SK-N-SH (cell line): Measurements from ENCODE around the gene HTR6. TPM values are rescaled to one million over a fixed set of nuclear protein-coding genes. Genes with fewer than 3 reads are reported as not detected.

Experiments used
- CTCF ChIA-PET: fragments of 300-600, 350-600 bp; formaldehyde crosslinking; extraction: SDS; loops from one replicate; lab custom pipeline; 2021; lab: Yijun Ruan, JAX
- POLR2A ChIA-PET: fragments of 350-600 bp; sonication (Branson Sonifier 250); formaldehyde crosslinking; extraction: SDS; loops from one replicate; lab custom pipeline; 2020; ENCODE audit warnings: antibody characterized with exemption, inconsistent platforms; lab: Yijun Ruan, JAX
- DNase-seq: peaks from one replicate; pipeline ENCODE4 v3.0.0; 2012
- H2AFZ ChIP-seq: fragments of 200-600 bp; sonication (generic); 2 replicates; pipeline ENCODE4 v1.8.1; 2016; ENCODE audit warnings: antibody characterized with exemption, mild to moderate bottlenecking, low read depth
- H3F3A ChIP-seq: fragments of 200-600 bp; sonication (generic); replicated peaks from 2 replicates; pipeline ENCODE3; 2016; ENCODE audit warnings: antibody characterized with exemption, mild to moderate bottlenecking; ENCODE audit not compliant: insufficient read depth
- H3K27ac ChIP-seq, 2 experiments: fragments of 200-500 bp in 1 of 2; fragments of 200-600 bp in 1 of 2; sonication (Bioruptor generic) in 1 of 2; sonication (generic), shearing (Covaris generic) in 1 of 2; 2 replicates each; pipeline versions ENCODE4 v1.5.1 to v1.6.1; 2014 to 2016; ENCODE audit warnings: low read depth in 2 of 2, inconsistent platforms in 1 of 2, low read length in 1 of 2, mild to moderate bottlenecking in 1 of 2, mixed read lengths in 1 of 2
- H3K27me3 ChIP-seq: fragments of 200-600 bp; sonication (generic), shearing (Covaris generic); 2 replicates; pipeline ENCODE4 v1.6.1; 2016; ENCODE audit warnings: mixed run types; ENCODE audit not compliant: insufficient read depth
- H3K36me3 ChIP-seq, 2 experiments: fragments of 200-500 bp in 1 of 2; fragments of 200-600 bp in 1 of 2; sonication (Bioruptor generic) in 1 of 2; sonication (generic) in 1 of 2; replicated peaks in 1 of 2; 2 replicates each; pipeline versions ENCODE3 to v1.5.1; 2014 to 2016; ENCODE audit warnings: low read length in 1 of 2, mild to moderate bottlenecking in 1 of 2; ENCODE audit not compliant: insufficient read depth in 2 of 2, control insufficient read depth in 1 of 2
- H3K4me1 ChIP-seq, 2 experiments: fragments of 200-500 bp in 1 of 2; fragments of 200-600 bp in 1 of 2; sonication (Bioruptor generic) in 1 of 2; sonication (generic), shearing (Covaris generic) in 1 of 2; 2 replicates each; pipeline versions ENCODE4 v1.5.1 to v1.6.1; 2014 to 2016; ENCODE audit warnings: low read depth in 1 of 2, low read length in 1 of 2, mixed run types in 1 of 2; ENCODE audit not compliant: insufficient read depth in 2 of 2, control insufficient read depth in 1 of 2
- H3K4me2 ChIP-seq: fragments of 200-600 bp; sonication (generic), shearing (Covaris generic); 2 replicates; pipeline ENCODE4 v1.6.1; 2017; ENCODE audit warnings: mixed run types
- H3K4me3 ChIP-seq, 2 experiments: fragments of 200-500 bp in 1 of 2; fragments of 200-600 bp in 1 of 2; sonication (Bioruptor generic) in 1 of 2; sonication (generic), shearing (Covaris generic) in 1 of 2; 2 replicates each; pipeline versions ENCODE4 v1.5.1 to v1.8.1; 2014 to 2016; ENCODE audit warnings: low read depth in 2 of 2, inconsistent platforms in 1 of 2, low read length in 1 of 2, mild to moderate bottlenecking in 1 of 2, mixed read lengths in 1 of 2, moderate library complexity in 1 of 2
- H3K79me2 ChIP-seq: fragments of 200-600 bp; sonication (generic); 2 replicates; pipeline ENCODE4 v1.8.1; 2017; ENCODE audit warnings: mild to moderate bottlenecking; ENCODE audit not compliant: insufficient read depth
- H3K9ac ChIP-seq: fragments of 200-600 bp; sonication (generic); 2 replicates; pipeline ENCODE4 v1.6.1; 2017; ENCODE audit warnings: mixed run types
- H3K9me2 ChIP-seq: fragments of 200-600 bp; sonication (generic); 2 replicates; pipeline ENCODE4 v1.6.1; 2017; ENCODE audit warnings: mixed run types
- H3K9me3 ChIP-seq: fragments of 200-600 bp; sonication (generic); 2 replicates; pipeline ENCODE4 v1.6.1; 2017; ENCODE audit warnings: mixed run types, mild to moderate bottlenecking, moderate library complexity
- H4K20me1 ChIP-seq: fragments of 200-600 bp; sonication (generic); 2 replicates; pipeline ENCODE4 v1.6.1; 2017; ENCODE audit warnings: mild to moderate bottlenecking, mixed run types; ENCODE audit not compliant: insufficient read depth
- ELF1 ChIP-seq: IDR thresholded peaks from 2 replicates; pipeline ENCODE4 v1.4.0; 2012
- FOXJ3 ChIP-seq: sonication (generic); formaldehyde crosslinking; IDR thresholded peaks from 2 replicates; pipeline ENCODE4 v1.5.1; 2020; ENCODE audit warnings: mild to moderate bottlenecking, missing genetic modification reagents
- GABPA ChIP-seq: IDR thresholded peaks from 2 replicates; pipeline ENCODE4 v1.4.0; 2012; ENCODE audit warnings: low read depth, mild to moderate bottlenecking
- MXI1 ChIP-seq: IDR thresholded peaks from 2 replicates; pipeline ENCODE4 v1.6.1; 2012; ENCODE audit warnings: mild to moderate bottlenecking, low read depth, low read length, improper control_type of control experiment
- POLR2AphosphoS5 ChIP-seq: IDR thresholded peaks from 2 replicates; pipeline ENCODE4 v1.6.1; 2012; ENCODE audit warnings: low read depth, low read length
- TAF1 ChIP-seq: IDR thresholded peaks from 2 replicates; pipeline ENCODE4 v1.6.1; 2012; ENCODE audit warnings: low read depth, mild to moderate bottlenecking, low read length, moderate library complexity, borderline replicate concordance
- WGBS: methylation state at CpG from one replicate; pipeline ENCODE4 v1.1.6; 2017; ENCODE audit warnings: low lambda C conversion rate; 5-methylcytosine and 5-hydroxymethylcytosine counted together
- polyA plus RNA-seq, 3 experiments: library from polyadenylated mRNA; depleted of rRNA; stranded (reverse); fragments of >200 nt; gene quantifications; 2 replicates each; pipeline ENCODE4 v1.2.3, GENCODE V29; 2012
- TF ChIP-seq, protein P1 (sequence below): IDR thresholded peaks from 2 replicates; pipeline ENCODE4 v1.6.1; 2012; ENCODE audit warnings: mild to moderate bottlenecking, low read depth, low read length, moderate library complexity
- TF ChIP-seq, protein P2 (sequence below): IDR thresholded peaks from 2 replicates; pipeline ENCODE4 v1.4.0; 2012; ENCODE audit warnings: low read depth
- TF ChIP-seq, protein P3 (sequence below): IDR thresholded peaks from 2 replicates; pipeline ENCODE4 v1.4.0; 2012; ENCODE audit warnings: low read depth, borderline replicate concordance

The HTR6 gene
- polyA plus RNA-seq (2012; rRNA removed) = 0.05 and 0.10 TPM in 2 replicates
- polyA plus RNA-seq (2012; cell fraction: cytosol; rRNA removed) = 0.08 and 0.10 TPM in 2 replicates
- 0.33 and 0.36 TPM in 2 replicates for polyA plus RNA-seq (2012; cell fraction: nucleus; rRNA removed)

DNA sequence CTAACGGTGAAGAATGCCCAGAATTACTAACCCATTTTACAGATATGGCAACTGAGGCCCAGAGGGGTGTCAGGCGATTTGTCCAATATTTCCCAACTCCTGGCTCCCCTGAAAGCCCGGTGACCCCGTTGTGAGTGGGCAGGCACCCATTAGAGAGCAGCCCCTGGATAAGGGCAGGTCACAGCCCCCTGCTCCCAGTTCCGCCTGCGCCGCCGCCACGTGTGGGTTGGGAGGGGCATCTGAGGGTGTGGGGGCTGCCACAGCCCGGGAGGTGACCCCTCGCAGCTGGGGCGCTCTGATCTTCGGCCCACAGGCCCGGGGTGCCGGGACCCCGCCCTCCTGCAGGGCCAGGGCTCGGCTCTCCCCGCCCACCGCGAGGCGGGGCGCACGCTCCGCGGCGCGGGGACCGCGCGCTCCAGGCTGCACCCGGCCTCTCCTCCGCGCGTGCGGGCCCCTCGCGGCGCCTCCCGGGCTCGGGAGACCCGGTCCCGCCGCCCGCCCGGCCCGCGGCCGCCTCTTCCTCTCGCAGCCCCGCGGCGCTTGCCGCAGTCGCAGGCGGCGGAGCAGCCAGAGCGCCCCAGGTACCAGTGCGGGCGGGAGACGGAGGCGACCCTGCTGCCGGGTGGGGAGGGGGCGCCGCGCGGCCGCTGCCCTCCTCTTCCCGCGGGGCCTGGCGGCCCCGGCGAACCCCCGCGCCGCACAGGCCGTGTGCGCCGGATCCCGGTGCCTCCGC, at the start of gene HTR6:
HTR6 (plus strand) TSS at position 423 of the 733 bp plus-strand sequence. CDS start 879 bp downstream, outside the sequence.
- Histone ChIP-seq H3K4me3 (peak within 1 kb of the TSS; percentile 53 to 56), H3K79me2 (no peaks in the 10 kb centered on the region), H3K36me3 (no peaks in the 10 kb centered on the region), H3K27ac (no peak within 1 kb of the TSS), H4K20me1 (no peaks in the 10 kb centered on the region), H3K27me3 (no peaks in the 10 kb centered on the region; the same call in 1 of the 2 replicates), H3K9me2 (no peaks in the 10 kb centered on the region), H3F3A (no peaks in the 10 kb centered on the region), H3K9me3 (no peaks in the 10 kb centered on the region), H3K9ac (no peak within 1 kb of the TSS), H2AFZ (no peak within 1 kb of the TSS; the same call in 1 of the 2 replicates), H3K4me1 (peaks cover 0 to 6% of the 10 kb centered on the region in 2 experiments; a peak in 1 of 4 replicates), H3K4me2 (peak within 1 kb of the TSS; percentile 74)
- DNase-seq = peak; percentile 95
- WGBS = 4% methylated on average over 25 of the region's 80 CpGs
- POLR2A ChIA-PET = no interaction called here
- TF ChIP-seq MXI1 = 0 out of 2 replicates have a peak, but pooled peaks have one; percentile 27
- TF ChIP-seq POLR2AphosphoS5 = no peak
- CTCF ChIA-PET = interaction anchor here (0.6 to 33.1 kb wide), 7 partner anchors 8 to 424 kb away, joined by 3 to 553 read pairs (median 3); no protein-coding TSS in a partner anchor

DNA sequence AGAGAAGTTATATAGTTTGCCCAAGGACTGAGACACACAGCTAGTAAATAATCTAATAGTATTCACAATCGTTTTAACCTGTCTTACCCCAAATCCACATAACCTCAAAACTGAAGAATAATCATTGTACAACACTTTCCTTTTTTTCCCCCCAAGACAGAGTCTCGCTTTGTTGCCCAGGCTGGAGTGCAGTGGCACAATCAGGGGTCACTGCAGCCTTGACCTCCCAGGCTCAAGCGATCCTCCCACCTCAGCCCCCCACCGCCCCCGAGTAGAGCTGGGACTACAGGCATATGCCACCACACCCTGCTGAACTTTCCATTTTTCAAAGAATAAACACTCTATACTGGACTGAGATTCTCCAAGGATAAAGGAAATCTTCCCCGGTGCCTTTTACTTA, 49.2 kb upstream of the HTR6 start:
- Histone ChIP-seq H3K4me1 (peaks cover 4 to 6% of the 10 kb centered on the region in 2 experiments; a peak in 2 of 4 replicates), H3K9me2 (no peaks in the 10 kb centered on the region), H3K9me3 (no peaks in the 10 kb centered on the region), H4K20me1 (peaks cover 26% of the 10 kb centered on the region), H3K36me3 (peaks cover 15 to 16% of the 10 kb centered on the region in 2 experiments), H3K9ac (no peak overlapping the region), H3K27me3 (no peaks in the 10 kb centered on the region), H3K4me2 (no peak overlapping the region), H3F3A (peaks cover 9% of the 10 kb centered on the region), H3K27ac (no peak overlapping the region), H3K79me2 (peaks cover 84% of the 10 kb centered on the region), H2AFZ (no peak overlapping the region), H3K4me3 (no peak overlapping the region)
- ChIA-PET POLR2A (no interaction called here), CTCF (interaction anchor here (0.8 kb wide), 1 partner anchor 13 kb away, joined by 3 read pairs; no protein-coding TSS in a partner anchor)
- no peak for TF ChIP-seq FOXJ3
- WGBS = 90% methylated on average over 6 of the region's 6 CpGs
- no peak for DNase-seq

DNA sequence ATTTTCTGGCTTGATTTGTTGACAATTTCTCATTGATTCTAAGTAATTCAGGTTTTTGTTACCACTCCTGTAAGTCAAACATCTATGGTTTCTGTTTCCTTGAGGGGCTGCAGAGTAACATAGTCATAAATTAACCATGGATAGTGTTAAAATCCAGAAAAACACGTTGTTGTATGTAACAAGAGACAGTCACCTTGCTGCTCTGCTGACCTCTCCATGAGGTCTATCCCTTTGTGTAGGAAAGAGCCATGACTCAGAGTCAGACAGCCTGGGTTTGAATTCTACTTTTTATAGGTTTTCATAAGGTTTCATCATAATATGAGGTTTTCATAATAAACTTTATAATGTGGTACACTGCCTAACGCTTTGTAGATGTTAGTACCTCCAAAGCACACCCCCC, 48.2 kb upstream of the HTR6 start:
- 67% methylated on average over 2 of the region's 2 CpGs for WGBS
- Histone ChIP-seq H3F3A (peaks cover 6% of the 10 kb centered on the region), H3K27ac (peak overlapping the region in 1 of 2 experiments; percentile 26; a peak in 1 of 4 replicates), H3K36me3 (peaks cover 11 to 15% of the 10 kb centered on the region in 2 experiments), H3K9me3 (no peaks in the 10 kb centered on the region), H3K4me1 (peaks cover 4 to 7% of the 10 kb centered on the region in 2 experiments; a peak in 3 of 4 replicates), H4K20me1 (peaks cover 34% of the 10 kb centered on the region), H2AFZ (no peak overlapping the region), H3K4me2 (no peak overlapping the region), H3K79me2 (peaks cover 84% of the 10 kb centered on the region), H3K9ac (no peak overlapping the region), H3K27me3 (no peaks in the 10 kb centered on the region), H3K4me3 (no peak overlapping the region), H3K9me2 (no peaks in the 10 kb centered on the region)
- no peak for DNase-seq
- ChIA-PET POLR2A (no interaction called here), CTCF (interaction anchor here (0.6 kb wide), 1 partner anchor 87 kb away, joined by 4 read pairs; no protein-coding TSS in a partner anchor)
- TF ChIP-seq FOXJ3 = no peak
- TF ChIP-seq, protein P1, sequence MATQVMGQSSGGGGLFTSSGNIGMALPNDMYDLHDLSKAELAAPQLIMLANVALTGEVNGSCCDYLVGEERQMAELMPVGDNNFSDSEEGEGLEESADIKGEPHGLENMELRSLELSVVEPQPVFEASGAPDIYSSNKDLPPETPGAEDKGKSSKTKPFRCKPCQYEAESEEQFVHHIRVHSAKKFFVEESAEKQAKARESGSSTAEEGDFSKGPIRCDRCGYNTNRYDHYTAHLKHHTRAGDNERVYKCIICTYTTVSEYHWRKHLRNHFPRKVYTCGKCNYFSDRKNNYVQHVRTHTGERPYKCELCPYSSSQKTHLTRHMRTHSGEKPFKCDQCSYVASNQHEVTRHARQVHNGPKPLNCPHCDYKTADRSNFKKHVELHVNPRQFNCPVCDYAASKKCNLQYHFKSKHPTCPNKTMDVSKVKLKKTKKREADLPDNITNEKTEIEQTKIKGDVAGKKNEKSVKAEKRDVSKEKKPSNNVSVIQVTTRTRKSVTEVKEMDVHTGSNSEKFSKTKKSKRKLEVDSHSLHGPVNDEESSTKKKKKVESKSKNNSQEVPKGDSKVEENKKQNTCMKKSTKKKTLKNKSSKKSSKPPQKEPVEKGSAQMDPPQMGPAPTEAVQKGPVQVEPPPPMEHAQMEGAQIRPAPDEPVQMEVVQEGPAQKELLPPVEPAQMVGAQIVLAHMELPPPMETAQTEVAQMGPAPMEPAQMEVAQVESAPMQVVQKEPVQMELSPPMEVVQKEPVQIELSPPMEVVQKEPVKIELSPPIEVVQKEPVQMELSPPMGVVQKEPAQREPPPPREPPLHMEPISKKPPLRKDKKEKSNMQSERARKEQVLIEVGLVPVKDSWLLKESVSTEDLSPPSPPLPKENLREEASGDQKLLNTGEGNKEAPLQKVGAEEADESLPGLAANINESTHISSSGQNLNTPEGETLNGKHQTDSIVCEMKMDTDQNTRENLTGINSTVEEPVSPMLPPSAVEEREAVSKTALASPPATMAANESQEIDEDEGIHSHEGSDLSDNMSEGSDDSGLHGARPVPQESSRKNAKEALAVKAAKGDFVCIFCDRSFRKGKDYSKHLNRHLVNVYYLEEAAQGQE = no peak
- no peak for TF ChIP-seq TAF1
- TF ChIP-seq, protein P2, sequence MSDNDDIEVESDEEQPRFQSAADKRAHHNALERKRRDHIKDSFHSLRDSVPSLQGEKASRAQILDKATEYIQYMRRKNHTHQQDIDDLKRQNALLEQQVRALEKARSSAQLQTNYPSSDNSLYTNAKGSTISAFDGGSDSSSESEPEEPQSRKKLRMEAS = no peak
- TF ChIP-seq, protein P3, sequence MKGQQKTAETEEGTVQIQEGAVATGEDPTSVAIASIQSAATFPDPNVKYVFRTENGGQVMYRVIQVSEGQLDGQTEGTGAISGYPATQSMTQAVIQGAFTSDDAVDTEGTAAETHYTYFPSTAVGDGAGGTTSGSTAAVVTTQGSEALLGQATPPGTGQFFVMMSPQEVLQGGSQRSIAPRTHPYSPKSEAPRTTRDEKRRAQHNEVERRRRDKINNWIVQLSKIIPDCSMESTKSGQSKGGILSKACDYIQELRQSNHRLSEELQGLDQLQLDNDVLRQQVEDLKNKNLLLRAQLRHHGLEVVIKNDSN = no peak
- no peak for TF ChIP-seq GABPA
- no peak for TF ChIP-seq ELF1
